Calu3 (cell line): Measurements from ENCODE around the gene TIMM8B. TPM values are rescaled to one million over a fixed set of nuclear protein-coding genes. Genes with fewer than 3 reads are reported as not detected.
"Not testable (repeated sequence)": the region's sequence is repeated elsewhere in the genome, so short reads cannot be mapped to it uniquely, and the experiment has no call there.

ENCODE experiments used
- BruUV-seq: library from RNA; stranded (reverse); fragments of 400-500 nt; replicated peaks from 2 replicates; lab custom pipeline; 2021; lab: Mats Ljungman, UMichigan
- CTCF ChIA-PET: fragments of 300-600 bp; sonication (Branson Sonifier 250); formaldehyde crosslinking; loops from one replicate; lab custom pipeline; 2022; ENCODE audit warnings: antibody characterized with exemption; lab: Charles Lee
- DNase-seq: peaks from one replicate; pipeline ENCODE4 v3.0.0; 2022
- H3K27ac Mint-ChIP-seq: one replicate; pipeline ENCODE4 v1.8.0; 2022; ENCODE audit warnings: mixed read lengths; ENCODE audit not compliant: unreplicated experiment
- H3K27me3 Mint-ChIP-seq: one replicate; pipeline ENCODE4 v1.8.0; 2022; ENCODE audit warnings: mixed read lengths; ENCODE audit not compliant: unreplicated experiment
- H3K36me3 Mint-ChIP-seq: one replicate; pipeline ENCODE4 v1.8.0; 2022; ENCODE audit warnings: mild to moderate bottlenecking, moderate library complexity, mixed read lengths; ENCODE audit not compliant: insufficient read depth, unreplicated experiment
- H3K4me1 Mint-ChIP-seq: one replicate; pipeline ENCODE4 v1.8.0; 2022; ENCODE audit warnings: mild to moderate bottlenecking, low read depth, mixed read lengths; ENCODE audit not compliant: unreplicated experiment
- H3K4me3 Mint-ChIP-seq: one replicate; pipeline ENCODE4 v1.8.0; 2022; ENCODE audit warnings: mild to moderate bottlenecking, low read depth, moderate library complexity, mixed read lengths; ENCODE audit not compliant: unreplicated experiment
- H3K9me3 Mint-ChIP-seq: one replicate; pipeline ENCODE4 v1.8.0; 2022; ENCODE audit warnings: low read depth, mixed read lengths; ENCODE audit not compliant: unreplicated experiment
- intact Hi-C: fragments of 100-400 bp; cut with micrococcal nuclease; formaldehyde crosslinking; loops from one replicate; pipeline ENCODE4 v1.10.0; 2022; ENCODE audit not compliant: unreplicated experiment
- total RNA-seq: library from RNA; stranded (reverse); gene quantifications from 2 replicates; pipeline ENCODE4 v1.2.3, GENCODE V29; 2022
- TF ChIP-seq, protein P1 (sequence below): fragments of 200-600 bp; IDR thresholded peaks from one replicate; pipeline ENCODE4 v1.8.0; 2022; ENCODE audit warnings: antibody characterized with exemption; ENCODE audit not compliant: unreplicated experiment

TIMM8B gene
- total RNA-seq, 1 experiment from 2014 or later: 36.7 TPM

DNA sequence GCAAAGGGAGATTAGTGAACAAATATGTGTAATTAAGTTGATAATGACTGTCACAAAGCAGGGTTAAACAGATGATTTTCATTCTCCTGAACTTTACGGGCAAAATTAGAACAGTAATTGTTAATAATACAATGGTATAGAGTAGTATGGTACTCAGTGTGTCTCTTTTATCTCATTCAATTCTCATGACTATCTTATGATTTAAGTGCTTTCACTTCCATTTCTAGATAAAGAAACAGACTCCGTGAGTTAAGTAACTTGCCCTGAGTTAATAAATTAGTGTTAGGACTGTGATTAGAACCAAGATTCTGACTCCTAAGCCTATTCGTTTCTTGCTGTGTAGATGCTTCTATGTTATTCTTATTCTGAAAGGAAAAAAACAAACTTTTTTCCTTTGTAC, 34.8 kb downstream of the TIMM8B start:
- TF ChIP-seq, protein P1, sequence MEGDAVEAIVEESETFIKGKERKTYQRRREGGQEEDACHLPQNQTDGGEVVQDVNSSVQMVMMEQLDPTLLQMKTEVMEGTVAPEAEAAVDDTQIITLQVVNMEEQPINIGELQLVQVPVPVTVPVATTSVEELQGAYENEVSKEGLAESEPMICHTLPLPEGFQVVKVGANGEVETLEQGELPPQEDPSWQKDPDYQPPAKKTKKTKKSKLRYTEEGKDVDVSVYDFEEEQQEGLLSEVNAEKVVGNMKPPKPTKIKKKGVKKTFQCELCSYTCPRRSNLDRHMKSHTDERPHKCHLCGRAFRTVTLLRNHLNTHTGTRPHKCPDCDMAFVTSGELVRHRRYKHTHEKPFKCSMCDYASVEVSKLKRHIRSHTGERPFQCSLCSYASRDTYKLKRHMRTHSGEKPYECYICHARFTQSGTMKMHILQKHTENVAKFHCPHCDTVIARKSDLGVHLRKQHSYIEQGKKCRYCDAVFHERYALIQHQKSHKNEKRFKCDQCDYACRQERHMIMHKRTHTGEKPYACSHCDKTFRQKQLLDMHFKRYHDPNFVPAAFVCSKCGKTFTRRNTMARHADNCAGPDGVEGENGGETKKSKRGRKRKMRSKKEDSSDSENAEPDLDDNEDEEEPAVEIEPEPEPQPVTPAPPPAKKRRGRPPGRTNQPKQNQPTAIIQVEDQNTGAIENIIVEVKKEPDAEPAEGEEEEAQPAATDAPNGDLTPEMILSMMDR: no peak
- H3K4me1 Mint-ChIP-seq: no peaks in the 10 kb centered on the region
- H3K27ac Mint-ChIP-seq: no peak overlapping the region
- H3K27me3 Mint-ChIP-seq: no peaks in the 10 kb centered on the region
- peaks cover 34% of the 10 kb centered on the region for H3K36me3 Mint-ChIP-seq
- no peaks in the 10 kb centered on the region for H3K9me3 Mint-ChIP-seq
- H3K4me3 Mint-ChIP-seq: no peak overlapping the region
- intact Hi-C loops: no loop called here
- no peak for DNase-seq
- BruUV-seq: no TSS peak
- CTCF ChIA-PET: no interaction called here

DNA sequence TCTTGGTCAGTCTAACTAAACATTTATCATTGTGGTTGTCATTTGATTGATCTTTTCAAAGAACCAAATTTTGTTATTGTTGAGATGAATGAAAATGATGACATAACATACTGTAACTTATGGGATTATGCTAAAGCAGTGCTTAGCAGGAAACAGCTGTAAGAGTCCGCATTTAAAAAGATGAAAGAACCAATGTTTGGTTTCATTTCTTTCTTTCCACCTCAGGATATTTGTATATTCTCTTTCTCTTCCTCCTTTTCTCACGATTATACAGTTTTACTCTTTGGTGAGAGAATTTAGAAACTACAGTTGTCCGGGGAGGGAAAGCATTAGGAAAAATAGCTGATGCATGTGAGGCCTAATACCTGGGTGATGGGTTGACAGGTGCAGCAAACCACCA, 35.8 kb downstream of the TIMM8B start:
- Mint-ChIP-seq H3K4me1 (no peaks in the 10 kb centered on the region), H3K4me3 (no peak overlapping the region), H3K9me3 (no peaks in the 10 kb centered on the region), H3K27me3 (no peaks in the 10 kb centered on the region), H3K27ac (no peak overlapping the region), H3K36me3 (peaks cover 29% of the 10 kb centered on the region)
- BruUV-seq: no TSS peak
- intact Hi-C loops: no loop called here
- TF ChIP-seq, protein P1: no peak
- CTCF ChIA-PET: interaction anchor here (0.5 kb wide), 1 partner anchor 121 kb away, joined by 3 read pairs; no protein-coding TSS in a partner anchor
- no peak for DNase-seq

DNA sequence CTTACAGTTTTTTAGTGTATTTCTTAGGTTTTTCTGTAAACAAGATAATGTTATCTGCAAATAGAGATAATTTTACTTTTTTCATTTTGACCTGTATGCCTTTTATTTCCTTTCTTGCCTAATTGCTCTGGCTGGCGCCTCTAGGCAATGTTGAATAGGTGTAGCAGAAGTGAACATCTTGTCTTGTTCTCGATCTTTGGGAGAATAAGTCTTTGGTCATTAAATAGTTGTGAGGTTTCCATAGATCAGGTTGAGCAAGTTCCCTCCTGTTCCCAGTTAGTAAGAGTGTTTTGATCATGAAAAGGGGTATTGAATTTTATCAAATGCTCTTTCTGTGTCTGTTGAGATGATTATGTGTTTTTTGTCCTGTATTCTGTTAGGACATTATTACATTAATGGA, 36.8 kb downstream of the TIMM8B start:
- Mint-ChIP-seq H3K9me3 (no peaks in the 10 kb centered on the region), H3K27me3 (no peaks in the 10 kb centered on the region), H3K4me1 (no peaks in the 10 kb centered on the region), H3K27ac (no peak overlapping the region), H3K4me3 (no peak overlapping the region), H3K36me3 (peaks cover 36% of the 10 kb centered on the region)
- intact Hi-C loops: no loop called here
- CTCF ChIA-PET: no interaction called here
- no TSS peak for BruUV-seq
- TF ChIP-seq, protein P1: no peak
- DNase-seq: no peak

DNA sequence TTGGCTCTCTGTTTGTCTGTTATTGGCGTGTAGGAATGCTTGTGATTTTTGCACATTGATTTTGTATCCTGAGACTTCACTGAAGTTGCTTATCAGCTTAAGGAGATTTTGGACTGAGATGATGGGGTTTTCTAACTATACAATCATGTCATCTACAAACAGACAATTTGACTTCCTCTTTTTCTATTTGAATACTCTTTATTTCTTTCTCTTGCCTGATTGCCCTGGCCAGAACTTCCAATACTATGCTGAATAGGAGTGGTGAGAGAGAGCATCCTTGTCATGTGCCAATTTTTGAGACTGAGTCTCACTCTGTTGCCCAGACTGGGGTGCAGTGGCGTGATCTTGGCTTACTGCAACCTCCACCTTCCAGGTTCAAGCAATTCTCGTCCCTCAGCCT, 38.3 kb downstream of the TIMM8B start:
- H3K4me3 Mint-ChIP-seq, BruUV-seq, H3K9me3 Mint-ChIP-seq, H3K27me3 Mint-ChIP-seq, H3K4me1 Mint-ChIP-seq, H3K27ac Mint-ChIP-seq, intact Hi-C loops, DNase-seq: not testable (repeated sequence)
- CTCF ChIA-PET: interaction anchor here (0.7 to 1.0 kb wide), 2 partner anchors 10 to 222 kb away, joined by 6 to 7 read pairs; no protein-coding TSS in a partner anchor
- H3K36me3 Mint-ChIP-seq: peaks cover 39% of the 10 kb centered on the region

DNA sequence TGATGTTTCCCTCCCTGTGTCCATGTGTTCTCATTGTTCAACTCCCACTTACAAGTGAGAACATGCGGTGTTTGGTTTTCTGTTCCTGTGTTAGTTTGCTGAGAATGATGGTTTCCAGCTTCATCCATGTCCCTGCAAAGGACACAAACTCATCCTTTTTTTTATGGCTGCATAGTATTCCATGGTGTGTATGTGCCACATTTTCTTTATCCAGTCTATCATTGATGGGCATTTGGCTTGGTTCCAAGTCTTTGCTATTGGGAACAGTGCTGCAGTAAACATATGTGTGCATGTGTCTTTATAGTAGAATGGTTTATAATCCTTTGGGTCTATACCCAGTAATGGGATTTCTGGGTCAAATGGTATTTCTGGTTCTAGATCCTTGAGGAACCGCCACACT, 39.9 kb downstream of the TIMM8B start:
- DNase-seq, CTCF ChIA-PET, H3K27me3 Mint-ChIP-seq, intact Hi-C loops, H3K9me3 Mint-ChIP-seq, BruUV-seq, H3K27ac Mint-ChIP-seq, H3K4me3 Mint-ChIP-seq: not testable (repeated sequence)
- H3K36me3 Mint-ChIP-seq: peaks cover 40% of the 10 kb centered on the region
- peaks cover 11% of the 10 kb centered on the region for H3K4me1 Mint-ChIP-seq
